GM23338 (cell line): Measurements from ENCODE around the gene MED17.

Experiments used
- CTCF ChIP-seq, 2 experiments: fragments of 200-600 bp in 1 of 2; sonication (generic) in 1 of 2; conservative IDR thresholded peaks; 2 replicates each; pipeline versions ENCODE4 v1.5.1 to v1.6.1; 2016 to 2017; ENCODE audit warnings: antibody characterized with exemption in 2 of 2, low read depth in 2 of 2, mild to moderate bottlenecking in 2 of 2, moderate library complexity in 1 of 2
- POLR2AphosphoS5 ChIP-seq: IDR thresholded peaks from 2 replicates; pipeline ENCODE4 v1.6.1; 2016; ENCODE audit warnings: antibody characterized with exemption, low read depth

DNA sequence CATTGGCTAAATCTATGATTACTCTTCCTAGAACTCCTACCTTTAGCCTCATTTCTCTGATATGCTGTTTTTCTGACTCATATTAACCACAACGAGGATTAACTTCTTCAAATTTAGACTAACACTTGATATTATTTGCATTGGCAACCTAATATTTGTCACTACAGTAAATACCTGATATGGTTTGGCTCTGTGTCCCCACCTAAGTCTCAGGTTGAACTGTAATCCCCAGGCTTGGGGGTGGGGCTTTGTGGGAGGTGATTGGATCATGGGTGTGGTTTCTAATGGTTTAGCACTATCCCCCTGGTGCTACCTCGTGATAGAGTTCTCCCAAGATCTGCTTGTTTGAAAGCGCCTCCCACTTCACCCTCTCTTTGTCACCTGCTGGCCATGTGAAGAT is 17.1 kb upstream of the MED17 start:
- no peak for TF ChIP-seq CTCF (conservative IDR thresholded peaks at IDR 0.05; ENCODE audit: low read depth in 2 of 2)
- no peak for TF ChIP-seq POLR2AphosphoS5
